Esophagus muscularis mucosa (tissue), 4 donors: ENCODE results near the gene PASK.

ENCODE experiments used
- CTCF ChIP-seq, 3 experiments: fragments of 200-600 bp in 2 of 3; fragments of 450-650 bp in 1 of 3; sonication (generic) in 2 of 3; IDR thresholded peaks; one replicate each; pipeline ENCODE4 v1.5.1; 2017 to 2019; ENCODE audit warnings: antibody characterized with exemption in 3 of 3, mild to moderate bottlenecking in 2 of 3, moderate library complexity in 1 of 3
- EP300 ChIP-seq: sonication (generic); formaldehyde crosslinking; IDR thresholded peaks from one replicate; pipeline ENCODE4 v1.6.1; 2017; ENCODE audit warnings: antibody characterized with exemption
- POLR2A ChIP-seq: fragments of 450-650 bp; IDR thresholded peaks from one replicate; pipeline ENCODE4 v1.6.1; 2017; ENCODE audit warnings: antibody characterized with exemption, moderate library complexity, mild to moderate bottlenecking, low read depth
- POLR2AphosphoS5 ChIP-seq, 2 donors: sonication (generic); formaldehyde crosslinking; IDR thresholded peaks; one replicate each; pipeline ENCODE4 v1.6.1; 2017; ENCODE audit warnings: antibody characterized with exemption in 2 of 2

- TF ChIP-seq POLR2AphosphoS5 (IDR thresholded peaks at IDR 0.05) (no peak), CTCF (IDR thresholded peaks at IDR 0.05) (no peak), POLR2A (no peak), EP300 (no peak)
These were observed 55.1 kb downstream of the PASK start for GRCh38 chr2:241094172-241094571.
